Left lung (tissue), 10 donors: Measurements from ENCODE around the gene MED8. TPM values are rescaled to one million over a fixed set of nuclear protein-coding genes. Genes with fewer than 3 reads are reported as not detected.
A peak's percentile ranks its signal among the peaks of the same experiment; 100 is the strongest.

Experiments used
- ATAC-seq: fragments of 200-7000 bp; cut with Tn5 transposase; one replicate; pipeline ENCODE4 v1.9.1; 2020; ENCODE audit warnings: moderate library complexity
- DNase-seq, 4 donors: peaks; one replicate each; pipeline ENCODE4 v3.0.0-alpha.2; 2013 to 2020
- H3K27ac ChIP-seq, 2 donors: fragments of 200-600 bp; sonication (generic) in 1 of 2; one replicate each; pipeline versions ENCODE4 v1.5.0 to v1.8.0; 2020 to 2021
- H3K27me3 ChIP-seq, 2 donors: fragments of 200-600 bp; sonication (generic) in 1 of 2; one replicate each; pipeline versions ENCODE4 v1.5.0 to v1.8.0; 2020 to 2021
- H3K36me3 ChIP-seq, 2 donors: fragments of 200-600 bp; sonication (generic) in 1 of 2; one replicate each; pipeline versions ENCODE4 v1.5.0 to v1.8.0; 2020 to 2021
- H3K4me1 ChIP-seq, 2 donors: fragments of 200-600 bp; one replicate each; pipeline ENCODE4 v1.8.0; 2021
- H3K4me3 ChIP-seq, 2 donors: fragments of 200-600 bp; sonication (generic) in 1 of 2; one replicate each; pipeline versions ENCODE4 v1.5.0 to v1.8.0; 2020 to 2021; ENCODE audit warnings: mild to moderate bottlenecking in 1 of 2
- H3K9me3 ChIP-seq, 2 donors: fragments of 200-600 bp; sonication (generic) in 1 of 2; one replicate each; pipeline versions ENCODE4 v1.5.0 to v1.8.0; 2020 to 2021
- intact Hi-C, 2 donors: fragments of 100-400 bp; cut with DNase I; formaldehyde crosslinking; loops; one replicate each; pipeline versions ENCODE4 v1.11.2 to v1.14.2; 2022
- polyA plus RNA-seq, 6 donors: library from polyadenylated mRNA; unstranded; fragments of 120-200 nt; gene quantifications; one replicate each; pipeline ENCODE4 v1.2.1, GENCODE V29; 2013; ENCODE audit not compliant: insufficient read length in 6 of 6
- total RNA-seq, 2 donors: library from RNA; stranded (reverse); fragmentation: NEBNext Ultra II Directional; extraction: Animal tissue kit (Norgen Biotek cat#: 25700); gene quantifications; one replicate each; pipeline ENCODE4 v1.2.1, GENCODE V29; 2021
- TF ChIP-seq, protein P1 (sequence below), 2 donors: fragments of 200-600 bp; sonication (generic) in 1 of 2; IDR thresholded peaks; one replicate each; pipeline versions ENCODE4 v1.5.0 to v1.8.0; 2021; ENCODE audit warnings: antibody characterized with exemption in 2 of 2
- donor health status: DM: no; HTN: yes; CAD: no.
- donor health status: DM: no; HTN: no; CAD: no.

The MED8 gene
- total and polyA plus RNA-seq, 8 donors, result 32.1 to 48.5 (median 37.1) TPM

DNA sequence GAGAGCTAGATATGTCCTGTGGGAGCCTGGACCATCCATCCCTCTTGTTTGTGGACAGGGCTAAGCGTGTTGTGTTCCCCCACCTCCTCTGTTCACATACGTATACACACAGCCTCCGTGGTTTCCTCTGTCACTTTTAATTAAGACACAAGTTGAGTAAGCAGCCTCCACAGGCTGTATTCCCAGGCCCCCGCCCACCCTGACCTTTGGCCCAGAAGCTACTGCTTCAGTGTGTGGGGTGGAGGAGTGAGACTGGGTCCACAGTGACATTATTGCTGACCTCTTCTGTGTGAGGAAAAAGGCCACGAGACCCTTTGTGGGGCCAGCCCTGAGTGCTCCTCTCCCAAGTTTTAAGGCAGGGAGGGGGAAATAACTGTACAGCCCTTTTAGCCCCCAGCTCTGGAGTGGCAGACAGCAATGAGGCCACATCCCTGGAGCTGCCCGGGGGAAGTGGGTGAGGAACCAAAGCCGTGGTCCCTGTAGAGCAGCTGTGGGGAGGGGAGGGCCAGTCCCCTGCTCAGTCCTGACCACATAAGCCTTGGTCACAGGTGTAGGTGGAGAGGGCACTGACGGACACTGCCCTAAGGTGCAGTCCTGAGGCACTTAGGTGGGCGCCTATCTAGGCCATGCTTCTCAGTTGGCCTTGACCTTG, 26.2 kb downstream of the MED8 start:
- Histone ChIP-seq H3K4me1 (peaks cover 17 to 63% of the 10 kb centered on the region in 2 donors), H3K27ac (peak overlapping the region in 1 of 2 donors; percentile 23), H3K4me3 (no peak overlapping the region), H3K36me3 (peaks cover 6 to 57% of the 10 kb centered on the region in 2 donors), H3K9me3 (no peaks in the 10 kb centered on the region), H3K27me3 (no peaks in the 10 kb centered on the region)
- ATAC-seq (no peak), DNase-seq (no peak)
- intact Hi-C loops, result no loop called here
- TF ChIP-seq, protein P1, sequence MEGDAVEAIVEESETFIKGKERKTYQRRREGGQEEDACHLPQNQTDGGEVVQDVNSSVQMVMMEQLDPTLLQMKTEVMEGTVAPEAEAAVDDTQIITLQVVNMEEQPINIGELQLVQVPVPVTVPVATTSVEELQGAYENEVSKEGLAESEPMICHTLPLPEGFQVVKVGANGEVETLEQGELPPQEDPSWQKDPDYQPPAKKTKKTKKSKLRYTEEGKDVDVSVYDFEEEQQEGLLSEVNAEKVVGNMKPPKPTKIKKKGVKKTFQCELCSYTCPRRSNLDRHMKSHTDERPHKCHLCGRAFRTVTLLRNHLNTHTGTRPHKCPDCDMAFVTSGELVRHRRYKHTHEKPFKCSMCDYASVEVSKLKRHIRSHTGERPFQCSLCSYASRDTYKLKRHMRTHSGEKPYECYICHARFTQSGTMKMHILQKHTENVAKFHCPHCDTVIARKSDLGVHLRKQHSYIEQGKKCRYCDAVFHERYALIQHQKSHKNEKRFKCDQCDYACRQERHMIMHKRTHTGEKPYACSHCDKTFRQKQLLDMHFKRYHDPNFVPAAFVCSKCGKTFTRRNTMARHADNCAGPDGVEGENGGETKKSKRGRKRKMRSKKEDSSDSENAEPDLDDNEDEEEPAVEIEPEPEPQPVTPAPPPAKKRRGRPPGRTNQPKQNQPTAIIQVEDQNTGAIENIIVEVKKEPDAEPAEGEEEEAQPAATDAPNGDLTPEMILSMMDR (IDR thresholded peaks at IDR 0.05), result no peak

- peaks cover 6 to 55% of the 10 kb centered on the region in 2 donors for H3K36me3 ChIP-seq
- intact Hi-C loops, result no loop called here
- H3K4me1 ChIP-seq, result peaks cover 13 to 57% of the 10 kb centered on the region in 2 donors
- H3K4me3 ChIP-seq, result no peak overlapping the region
- TF ChIP-seq, protein P1 (IDR thresholded peaks at IDR 0.05), result no peak
- no peaks in the 10 kb centered on the region for H3K27me3 ChIP-seq
- DNase-seq (no peak), ATAC-seq (no peak)
- H3K9me3 ChIP-seq, result no peaks in the 10 kb centered on the region
- no peak overlapping the region for H3K27ac ChIP-seq
Observed at GRCh38 chr1:43360616-43361015, 29.0 kb downstream of the MED8 start.

DNA sequence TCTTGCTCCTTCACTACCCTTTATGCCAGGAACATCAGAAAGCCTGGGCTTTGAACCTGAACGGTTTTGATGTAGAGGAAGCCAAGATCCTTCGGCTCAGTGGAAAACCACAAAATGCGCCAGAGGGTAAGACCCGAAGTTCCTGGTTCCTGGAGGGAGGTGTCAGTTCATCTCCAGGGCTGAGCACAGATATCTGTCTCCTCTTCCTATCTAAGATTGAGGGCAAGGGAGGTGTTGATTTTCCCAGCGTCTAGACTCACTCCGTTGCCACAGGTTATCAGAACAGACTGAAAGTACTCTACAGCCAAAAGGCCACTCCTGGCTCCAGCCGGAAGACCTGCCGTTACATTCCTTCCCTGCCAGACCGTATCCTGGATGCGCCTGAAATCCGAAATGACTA, 29.9 kb downstream of the MED8 start:
- peaks cover 13 to 47% of the 10 kb centered on the region in 2 donors for H3K4me1 ChIP-seq
- H3K4me3 ChIP-seq, result peak overlapping the region in 1 of 2 donors; percentile 64

GRCh38 chr1:43358746-43359693, 30.6 kb downstream of the MED8 start, which contains the start of gene CDC20:
Gene CDC20 (plus strand): TSS chr1:43358981. CDS start chr1:43359216, 235 bp downstream.
- TF ChIP-seq, protein P1 (IDR thresholded peaks at IDR 0.05), result no peak
- H3K4me1 ChIP-seq, result peaks cover 13 to 43% of the 10 kb centered on the region in 2 donors
- H3K4me3 ChIP-seq, result peak within 1 kb of the TSS; percentile 64 to 68
- H3K27ac ChIP-seq, result peak within 1 kb of the TSS; percentile 94 to 98
- DNase-seq, result peak; percentile 95 to 99 (median 98)
- H3K27me3 ChIP-seq, result no peaks in the 10 kb centered on the region
- H3K9me3 ChIP-seq, result no peaks in the 10 kb centered on the region
- intact Hi-C loops, result no loop called here
- peaks cover 6 to 39% of the 10 kb centered on the region in 2 donors for H3K36me3 ChIP-seq
- ATAC-seq, result peak; percentile 98

More for the DNA sequence above, 29.9 kb downstream of the MED8 start:
- Histone ChIP-seq H3K36me3 (peaks cover 6 to 46% of the 10 kb centered on the region in 2 donors), H3K27me3 (no peaks in the 10 kb centered on the region), H3K9me3 (no peaks in the 10 kb centered on the region), H3K27ac (no peak overlapping the region)
- DNase-seq (no peak), ATAC-seq (no peak)
- TF ChIP-seq, protein P1 (IDR thresholded peaks at IDR 0.05), result no peak
- intact Hi-C loops, result no loop called here
